Fibroblast of lung (primary cell): ENCODE measurements around the gene ACOXL. TPM values are rescaled to one million over a fixed set of nuclear protein-coding genes. Genes with fewer than 3 reads are reported as not detected.
"Not testable (repeated sequence)": the region's sequence is repeated elsewhere in the genome, so short reads cannot be mapped to it uniquely, and the experiment has no call there.

Experiments used
- DNase-seq, 2 donors: peaks; one replicate each; pipeline versions ENCODE4 v3.0.0 to v3.0.0-alpha.2; 2010; ENCODE audit warnings: low read depth in 2 of 2
- H2AFZ ChIP-seq: 2 replicates; pipeline ENCODE4 v1.5.1; 2012; ENCODE audit warnings: low read length, control low read depth, inconsistent platforms
- H3K27ac ChIP-seq: 2 replicates; pipeline ENCODE4 v1.5.1; 2011; ENCODE audit warnings: low read length, control low read depth; ENCODE audit not compliant: insufficient read depth
- H3K27me3 ChIP-seq: 2 replicates; pipeline ENCODE4 v1.5.1; 2011; ENCODE audit warnings: mild to moderate bottlenecking, low read length; ENCODE audit not compliant: control insufficient read depth, insufficient read depth
- H3K36me3 ChIP-seq: 2 replicates; pipeline ENCODE4 v1.5.1; 2011; ENCODE audit warnings: low read length; ENCODE audit not compliant: control insufficient read depth, insufficient read depth
- H3K4me1 ChIP-seq: 2 replicates; pipeline ENCODE4 v1.5.1; 2011; ENCODE audit warnings: low read length; ENCODE audit not compliant: control insufficient read depth, insufficient read depth; ENCODE audit errors: extremely low read depth
- H3K4me2 ChIP-seq: 2 replicates; pipeline ENCODE4 v1.5.1; 2011; ENCODE audit warnings: low read length, control low read depth; ENCODE audit not compliant: insufficient read depth; ENCODE audit errors: extremely low read depth
- H3K4me3 ChIP-seq, 4 experiments: fragments of 200-600 bp in 1 of 4; sonication (generic) in 1 of 4; replicated peaks in 1 of 4; 2 replicates each; pipeline ENCODE4 v1.5.1; 2011 to 2016; ENCODE audit warnings: low read length in 4 of 4, low read depth in 3 of 4, mild to moderate bottlenecking in 3 of 4, control low read depth in 2 of 4, inconsistent platforms in 1 of 4, mixed read lengths in 1 of 4; ENCODE audit not compliant: insufficient read depth in 1 of 4; ENCODE audit errors: control extremely low read depth in 1 of 4
- H3K79me2 ChIP-seq: 2 replicates; pipeline ENCODE4 v1.5.1; 2012; ENCODE audit warnings: mild to moderate bottlenecking, low read length, inconsistent platforms; ENCODE audit not compliant: control insufficient read depth, insufficient read depth
- H3K9ac ChIP-seq: 2 replicates; pipeline ENCODE4 v1.5.1; 2011; ENCODE audit warnings: mild to moderate bottlenecking, low read length, control low read depth; ENCODE audit not compliant: insufficient read depth
- H3K9me3 ChIP-seq: 2 replicates; pipeline ENCODE4 v1.5.1; 2012; ENCODE audit warnings: low read depth, low read length; ENCODE audit not compliant: control insufficient read depth, insufficient read depth
- H4K20me1 ChIP-seq: 2 replicates; pipeline ENCODE4 v1.5.1; 2011; ENCODE audit warnings: low read length; ENCODE audit not compliant: control insufficient read depth, insufficient read depth; ENCODE audit errors: extremely low read depth
- EZH2 ChIP-seq: IDR thresholded peaks from 2 replicates; pipeline ENCODE4 v1.5.1; 2012; ENCODE audit warnings: low read length, control low read depth, mild to moderate bottlenecking; ENCODE audit errors: missing control alignments
- polyA plus RNA-seq, 2 donors: library from polyadenylated mRNA; depleted of rRNA in 1 of 2; stranded (reverse) in 1 of 2; unstranded in 1 of 2; fragments of >200 nt; gene quantifications; 2 replicates each; pipeline ENCODE4 v1.2.1, GENCODE V29; 2011 to 2012; ENCODE audit warnings: missing spikeins in 1 of 2
- total RNA-seq: library from RNA; depleted of rRNA; stranded (reverse); fragments of >200 nt; gene quantifications from 2 replicates; pipeline ENCODE4 v1.2.1, GENCODE V29; 2014
- TF ChIP-seq, protein P1 (sequence below), 2 donors: IDR thresholded peaks in 1 of 2; conservative IDR thresholded peaks in 1 of 2; 1 replicate in 1 of 2; 2 replicates in 1 of 2; pipeline ENCODE4 v1.5.1; 2011 to 2012; ENCODE audit warnings: low read length in 2 of 2, control low read depth in 1 of 2, inconsistent platforms in 1 of 2, low read depth in 1 of 2, mild to moderate bottlenecking in 1 of 2

Gene ACOXL
- total and polyA plus RNA-seq, 2 donors (not counting 1 experiment from before 2014, with no cell fraction given), result not detected

DNA sequence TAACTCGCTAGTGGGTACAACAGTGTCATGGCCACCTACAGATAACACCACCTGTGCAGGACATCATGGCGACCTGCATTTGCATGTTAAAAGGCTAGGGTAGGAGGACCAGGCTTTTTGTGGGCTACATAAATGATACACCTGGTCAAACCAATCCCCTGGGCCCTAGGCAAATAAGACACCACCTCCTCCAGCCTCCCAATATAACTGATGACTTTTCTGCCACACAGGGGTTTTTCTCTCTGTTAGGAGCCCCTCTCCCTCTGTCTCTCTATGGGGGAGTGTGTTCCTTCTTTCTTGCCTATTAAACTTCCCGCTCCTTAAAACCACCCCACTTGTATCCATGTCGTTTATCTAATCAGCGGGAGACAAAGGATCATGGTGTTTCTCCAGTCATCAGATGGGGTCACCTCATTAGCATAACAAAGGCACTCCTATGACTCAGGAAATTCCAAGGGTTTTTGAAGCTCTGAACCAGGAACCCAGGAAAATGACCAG is 43.7 kb upstream of the ACOXL start:
- Histone ChIP-seq H3K4me2 (no peak overlapping the region), H3K36me3 (no peaks in the 10 kb centered on the region), H3K27me3 (peaks cover 28% of the 10 kb centered on the region), H3K4me3 (no peak overlapping the region), H3K9ac (no peak overlapping the region), H3K9me3 (no peaks in the 10 kb centered on the region), H3K79me2 (no peaks in the 10 kb centered on the region), H4K20me1 (no peaks in the 10 kb centered on the region), H3K27ac (no peak overlapping the region), H3K4me1 (no peaks in the 10 kb centered on the region), H2AFZ (no peak overlapping the region)
- TF ChIP-seq, protein P1, sequence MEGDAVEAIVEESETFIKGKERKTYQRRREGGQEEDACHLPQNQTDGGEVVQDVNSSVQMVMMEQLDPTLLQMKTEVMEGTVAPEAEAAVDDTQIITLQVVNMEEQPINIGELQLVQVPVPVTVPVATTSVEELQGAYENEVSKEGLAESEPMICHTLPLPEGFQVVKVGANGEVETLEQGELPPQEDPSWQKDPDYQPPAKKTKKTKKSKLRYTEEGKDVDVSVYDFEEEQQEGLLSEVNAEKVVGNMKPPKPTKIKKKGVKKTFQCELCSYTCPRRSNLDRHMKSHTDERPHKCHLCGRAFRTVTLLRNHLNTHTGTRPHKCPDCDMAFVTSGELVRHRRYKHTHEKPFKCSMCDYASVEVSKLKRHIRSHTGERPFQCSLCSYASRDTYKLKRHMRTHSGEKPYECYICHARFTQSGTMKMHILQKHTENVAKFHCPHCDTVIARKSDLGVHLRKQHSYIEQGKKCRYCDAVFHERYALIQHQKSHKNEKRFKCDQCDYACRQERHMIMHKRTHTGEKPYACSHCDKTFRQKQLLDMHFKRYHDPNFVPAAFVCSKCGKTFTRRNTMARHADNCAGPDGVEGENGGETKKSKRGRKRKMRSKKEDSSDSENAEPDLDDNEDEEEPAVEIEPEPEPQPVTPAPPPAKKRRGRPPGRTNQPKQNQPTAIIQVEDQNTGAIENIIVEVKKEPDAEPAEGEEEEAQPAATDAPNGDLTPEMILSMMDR (conservative IDR thresholded peaks at IDR 0.05 in 1 of 2, IDR thresholded peaks at IDR 0.05 in 1 of 2; ENCODE audit: low read depth in 1 of 2, low read length in 2 of 2), result no peak
- no peak for TF ChIP-seq EZH2
- peak in 1 of 2 donors; percentile 84 for DNase-seq

DNA sequence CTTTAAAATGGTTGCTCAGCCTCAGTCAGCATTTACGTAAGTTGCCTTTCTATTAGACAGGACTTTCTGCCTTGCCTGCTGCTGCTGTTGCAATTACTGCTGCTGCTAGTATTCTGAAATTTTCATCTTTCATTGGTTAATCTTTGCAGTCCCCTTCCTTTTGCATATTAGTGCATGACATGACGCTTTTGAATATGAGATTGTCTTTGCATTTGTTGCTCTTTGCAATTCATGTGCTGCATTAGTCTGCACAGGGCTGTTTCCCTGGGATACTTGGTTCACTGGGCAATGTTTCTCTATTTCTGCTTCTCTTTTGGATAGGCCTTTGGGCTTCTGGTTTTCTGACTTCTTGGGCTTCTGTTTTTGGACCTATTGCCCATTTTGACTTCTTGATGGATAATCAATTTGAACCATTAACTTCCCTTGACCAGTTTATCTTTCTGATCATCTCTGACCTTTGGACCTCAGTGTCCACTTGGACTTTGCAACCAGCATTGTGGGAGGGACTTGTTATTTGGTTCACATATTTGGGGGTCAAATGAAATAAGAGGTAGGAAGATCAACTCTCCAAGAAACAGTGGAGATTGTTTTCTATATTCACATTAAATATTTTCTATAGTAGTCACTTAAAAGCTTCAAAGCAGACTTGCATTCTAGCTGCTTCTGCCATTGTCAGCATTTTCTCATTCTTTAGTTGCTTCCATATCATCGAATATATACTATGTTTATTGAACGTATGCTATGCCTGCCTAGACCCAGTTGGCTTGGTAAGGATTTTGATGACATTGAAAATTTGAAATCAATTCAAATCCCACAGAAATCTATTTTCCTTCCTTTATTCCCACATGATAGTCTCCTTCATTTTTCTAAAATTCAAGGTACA is 42.0 kb upstream of the ACOXL start:
- H4K20me1 ChIP-seq, result no peaks in the 10 kb centered on the region
- no peak overlapping the region for H3K9ac ChIP-seq
- H3K4me1 ChIP-seq, result no peaks in the 10 kb centered on the region
- no peaks in the 10 kb centered on the region for H3K79me2 ChIP-seq
- no peak overlapping the region for H3K4me2 ChIP-seq
- DNase-seq, result no peak
- H2AFZ ChIP-seq, result no peak overlapping the region
- H3K9me3 ChIP-seq, result no peaks in the 10 kb centered on the region
- no peak for TF ChIP-seq EZH2
- peaks cover 27% of the 10 kb centered on the region for H3K27me3 ChIP-seq
- no peak overlapping the region for H3K4me3 ChIP-seq
- no peak overlapping the region for H3K27ac ChIP-seq
- H3K36me3 ChIP-seq, result no peaks in the 10 kb centered on the region

- Histone ChIP-seq H3K27ac (no peak overlapping the region), H3K36me3 (no peaks in the 10 kb centered on the region), H3K9me3 (no peaks in the 10 kb centered on the region), H3K79me2 (no peaks in the 10 kb centered on the region), H3K4me3 (no peak overlapping the region), H2AFZ (no peak overlapping the region), H4K20me1 (no peaks in the 10 kb centered on the region), H3K9ac (no peak overlapping the region), H3K4me1 (no peaks in the 10 kb centered on the region), H3K27me3 (peaks cover 21% of the 10 kb centered on the region), H3K4me2 (no peak overlapping the region)
- no peak for DNase-seq
- no peak for TF ChIP-seq EZH2
- TF ChIP-seq, protein P1 (conservative IDR thresholded peaks at IDR 0.05 in 1 of 2, IDR thresholded peaks at IDR 0.05 in 1 of 2; ENCODE audit: low read depth in 1 of 2, low read length in 2 of 2), result no peak
These were observed 40.6 kb upstream of the ACOXL start for GRCh38 chr2:110691612-110692258.

GRCh38 chr2:110695146-110695898 is 37.1 kb upstream of the ACOXL start:
- H4K20me1 ChIP-seq, H3K4me2 ChIP-seq, H2AFZ ChIP-seq, H3K79me2 ChIP-seq, H3K27ac ChIP-seq, H3K4me1 ChIP-seq, DNase-seq, H3K9ac ChIP-seq, H3K9me3 ChIP-seq, H3K4me3 ChIP-seq, H3K36me3 ChIP-seq: not testable (repeated sequence)
- peaks cover 19% of the 10 kb centered on the region for H3K27me3 ChIP-seq

DNA sequence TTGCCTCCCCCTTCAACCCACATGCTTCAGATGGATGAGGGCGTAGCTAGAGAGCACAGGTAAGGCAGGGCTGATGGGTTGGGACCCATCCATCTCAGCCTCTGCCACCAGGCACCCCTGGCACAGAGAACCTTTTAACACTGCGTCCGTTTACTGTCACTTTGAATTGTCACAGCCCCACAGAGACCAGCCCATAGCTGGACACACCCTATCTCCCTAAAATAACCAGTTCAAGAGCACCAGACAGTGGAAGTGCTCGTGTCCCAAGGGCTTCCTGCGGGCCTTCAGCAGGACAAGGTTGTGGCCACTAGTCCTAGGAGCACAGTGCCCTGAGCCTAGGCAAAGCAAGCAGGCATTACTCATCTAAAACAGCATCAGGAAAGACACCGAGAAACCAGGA is 34.1 kb upstream of the ACOXL start:
- H2AFZ ChIP-seq, H3K9me3 ChIP-seq, H3K36me3 ChIP-seq, DNase-seq, H3K4me1 ChIP-seq, H4K20me1 ChIP-seq, H3K4me3 ChIP-seq, H3K4me2 ChIP-seq, H3K79me2 ChIP-seq, H3K9ac ChIP-seq, H3K27ac ChIP-seq: not testable (repeated sequence)
- H3K27me3 ChIP-seq, result peaks cover 13% of the 10 kb centered on the region
